ENCODE data around the gene CLCN4. TPM values are rescaled to one million over a fixed set of nuclear protein-coding genes. Genes with fewer than 3 reads are reported as not detected.

The CLCN4 gene
- total and polyA plus RNA-seq, 2 of the 8 experiments (the other 6 are each of a cell fraction or from before 2014, with no cell fraction given) = 3.3 to 11.2 TPM

DNA sequence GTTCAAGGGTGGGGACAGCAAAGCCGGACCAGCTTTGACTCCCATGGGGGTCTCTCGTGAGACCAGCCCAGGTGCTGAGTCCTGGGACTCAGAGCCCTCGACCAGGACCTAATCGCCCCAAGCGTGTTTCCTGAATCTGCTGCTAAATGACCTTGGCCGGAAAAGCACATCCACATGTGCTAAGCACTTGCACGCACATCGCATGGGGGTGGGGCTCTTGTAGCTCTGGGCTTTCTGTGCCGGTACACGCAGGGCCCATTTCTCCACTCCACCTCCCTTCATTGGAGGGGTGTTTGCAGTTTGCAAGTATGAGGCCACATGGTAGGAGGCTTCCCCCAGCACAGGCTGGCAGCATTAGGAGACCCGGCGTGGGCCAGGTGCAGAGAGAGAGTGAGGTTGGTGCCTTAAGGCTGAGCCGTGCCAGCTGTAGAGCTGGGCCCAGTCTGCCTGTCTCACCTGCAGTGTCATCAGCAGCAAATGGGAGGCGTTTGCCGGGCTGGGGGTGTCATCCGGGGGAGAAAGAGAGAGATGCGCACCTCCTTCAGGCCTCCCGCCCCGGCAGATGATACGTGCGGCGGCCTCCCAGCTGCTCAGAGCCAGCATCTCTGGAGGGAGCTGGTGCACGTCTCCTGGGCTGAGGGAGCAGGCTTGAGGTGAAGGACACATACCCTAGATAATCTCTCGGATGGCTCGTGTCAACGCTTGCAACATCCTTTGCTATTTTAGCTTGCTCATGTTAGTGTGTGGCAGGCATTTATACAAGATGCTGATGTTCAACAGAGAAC is 45.2 kb upstream of the CLCN4 start:
- H3K23ac ChIP-seq (ENCODE audit: insufficient read length) = no peak overlapping the region
- H3K4me3 ChIP-seq (ENCODE audit: extremely low read depth in 1 of 4, insufficient read depth in 2 of 4, low read depth in 3 of 4, low read length in 4 of 4) = no peak overlapping the region
- no peak overlapping the region for H2BK120ac ChIP-seq (replicated peaks; ENCODE audit: low read depth, low read length)
- no peak overlapping the region for H3K4ac ChIP-seq (replicated peaks; ENCODE audit: insufficient read length, low read depth, low read length)
- no peak overlapping the region for H3K4me2 ChIP-seq (ENCODE audit: insufficient read depth in 1 of 2, low read depth in 2 of 2, low read length in 2 of 2)
- H3K9ac ChIP-seq (replicated peaks in 1 of 4; ENCODE audit: extremely low read depth in 1 of 4, low read depth in 3 of 4, low read length in 3 of 4) = no peak overlapping the region
- no peak overlapping the region for H2BK12ac ChIP-seq (ENCODE audit: low read depth, low read length)
- DNase-seq (ENCODE audit: low read depth in 1 of 2, low spot score in 2 of 2) (no peak), FAIRE-seq (no peak)
- H4K8ac ChIP-seq (ENCODE audit: extremely low read depth, insufficient read depth, low read length) = no peak overlapping the region
- CTCF ChIA-PET (ENCODE audit: partially characterized antibody) = interaction anchor here (0.9 to 1.5 kb wide), 3 partner anchors 8 to 388 kb away, joined by 3 to 5 read pairs (median 3); no protein-coding TSS in a partner anchor
- peaks cover 0 to 3% (median 0%) of the 10 kb centered on the region in 4 experiments; a peak in 1 of 7 replicates for H3K4me1 ChIP-seq (replicated peaks in 1 of 4; ENCODE audit: control insufficient read depth in 3 of 4, insufficient read depth in 4 of 4, low read length in 3 of 4)
- H2AK5ac ChIP-seq (ENCODE audit: low read depth, low read length) = no peak overlapping the region
- no peak overlapping the region for H2BK5ac ChIP-seq (ENCODE audit: low read depth, low read length)
- no peaks in the 10 kb centered on the region for H4K20me1 ChIP-seq (replicated peaks in 1 of 2; ENCODE audit: control insufficient read depth in 1 of 2, insufficient read depth in 2 of 2, low read length in 2 of 2)
- H3K56ac ChIP-seq (replicated peaks; ENCODE audit: insufficient read length, low read depth, low read length) = no peak overlapping the region
- POLR2A ChIA-PET (ENCODE audit: partially characterized antibody) = no interaction called here
- no peak overlapping the region for H2BK15ac ChIP-seq (ENCODE audit: low read length)
- no peak overlapping the region for H2BK20ac ChIP-seq (ENCODE audit: low read length)
- H4K5ac ChIP-seq (ENCODE audit: insufficient read length, low read depth, low read length) = no peak overlapping the region
- no peak overlapping the region for H2AFZ ChIP-seq (ENCODE audit: low read length)
- no peaks in the 10 kb centered on the region for H3K23me2 ChIP-seq (ENCODE audit: low read depth, low read length)
- no peaks in the 10 kb centered on the region for H3K27me3 ChIP-seq (replicated peaks in 1 of 4; ENCODE audit: control insufficient read depth in 3 of 4, extremely low read depth in 1 of 4, insufficient read depth in 3 of 4, low read length in 3 of 4)
- H3K79me2 ChIP-seq (ENCODE audit: control insufficient read depth in 1 of 2, insufficient read depth in 2 of 2, low read length in 2 of 2) = no peaks in the 10 kb centered on the region
- no peaks in the 10 kb centered on the region for H3K79me1 ChIP-seq (ENCODE audit: low read depth, low read length)
- H3K18ac ChIP-seq (ENCODE audit: extremely low read depth, low read length) = no peak overlapping the region
- no peak overlapping the region for H3K27ac ChIP-seq (ENCODE audit: low read depth, low read length)
- peaks cover 0 to 2% (median 0%) of the 10 kb centered on the region in 4 experiments; a peak in 1 of 8 replicates for H3K36me3 ChIP-seq (ENCODE audit: control insufficient read depth in 2 of 4, insufficient read depth in 4 of 4, low read length in 3 of 4)
- 90% methylated on average over 19 of the region's 26 CpGs; no CpG with 5 or more reads in 1 of the 2 experiments for WGBS, 2 experiments (ENCODE audit: extremely low coverage in 1 of 2, insufficient coverage in 1 of 2, insufficient read length in 1 of 2, insufficient replicate concordance in 2 of 2, low coverage in 1 of 2, low lambda C conversion rate in 2 of 2, missing lambda C conversion rate in 1 of 2)
- H4K91ac ChIP-seq (replicated peaks; ENCODE audit: insufficient read length, low read length) = no peak overlapping the region
- no peaks in the 10 kb centered on the region for H3K9me3 ChIP-seq (ENCODE audit: insufficient read depth in 2 of 2, low read depth in 1 of 2, low read length in 1 of 2)
- no peak for TF ChIP-seq HDAC2 (IDR thresholded peaks at IDR 0.05; ENCODE audit: borderline replicate concordance in 1 of 2, low read depth in 2 of 2, low read length in 2 of 2)
- TF ChIP-seq SP4 (IDR thresholded peaks at IDR 0.05; ENCODE audit: low read length) = no peak
- no peak for TF ChIP-seq HDAC6 (IDR thresholded peaks at IDR 0.05; ENCODE audit: low read depth, low read length)
- no peak overlapping the region for H3K14ac ChIP-seq (ENCODE audit: insufficient read length)
